NCI-H510A treated with DMSO at 0.1 percent for 48 hours (cell line): ENCODE data around the gene ST3GAL3.

ENCODE experiments used
- DNase-seq: peaks from one replicate; lab custom pipeline; 2025; lab: John Stamatoyannopoulos, UW

The ST3GAL3 gene

GRCh38 chr1:43851561-43852338 lies 144.4 kb downstream of the ST3GAL3 start:
- DNase-seq: no peak

- DNase-seq: peak; percentile 98
These were observed 146.0 kb downstream of the ST3GAL3 start for GRCh38 chr1:43853161-43853921.

- no peak for DNase-seq
These were observed 147.1 kb downstream of the ST3GAL3 start for GRCh38 chr1:43854473-43854872.

- DNase-seq: no peak
These were observed 148.9 kb downstream of the ST3GAL3 start for GRCh38 chr1:43856188-43856587.

GRCh38 chr1:43857163-43857562 lies 149.8 kb downstream of the ST3GAL3 start:
- no peak for DNase-seq

GRCh38 chr1:43858324-43858723 lies 151.0 kb downstream of the ST3GAL3 start:
- DNase-seq: no peak

GRCh38 chr1:43861337-43861736 lies 154.0 kb downstream of the ST3GAL3 start:
- DNase-seq: no peak

- no peak for DNase-seq
These were observed 154.8 kb downstream of the ST3GAL3 start for GRCh38 chr1:43861988-43862735.

- DNase-seq: no peak
These were observed 157.0 kb downstream of the ST3GAL3 start for GRCh38 chr1:43864111-43865045.

- DNase-seq: no peak
These were observed 158.9 kb downstream of the ST3GAL3 start for GRCh38 chr1:43866201-43866600.

- DNase-seq: no peak
These were observed 160.8 kb downstream of the ST3GAL3 start for GRCh38 chr1:43867976-43868740.

GRCh38 chr1:43868741-43869067 lies 161.4 kb downstream of the ST3GAL3 start:
- DNase-seq: no peak

- no peak for DNase-seq
These were observed 163.0 kb downstream of the ST3GAL3 start for GRCh38 chr1:43870306-43870705.

GRCh38 chr1:43871181-43871910 lies 164.0 kb downstream of the ST3GAL3 start:
- no peak for DNase-seq

- no peak for DNase-seq
These were observed 164.9 kb downstream of the ST3GAL3 start for GRCh38 chr1:43872280-43872679.

GRCh38 chr1:43873851-43874250 lies 166.5 kb downstream of the ST3GAL3 start:
- no peak for DNase-seq

GRCh38 chr1:43874716-43875115 lies 167.4 kb downstream of the ST3GAL3 start:
- no peak for DNase-seq

GRCh38 chr1:43875331-43875730 lies 168.0 kb downstream of the ST3GAL3 start:
- no peak for DNase-seq

- DNase-seq: no peak
These were observed 169.8 kb downstream of the ST3GAL3 start for GRCh38 chr1:43877101-43877500.

- DNase-seq: no peak
These were observed 171.1 kb downstream of the ST3GAL3 start for GRCh38 chr1:43878440-43878839.
